IMR-90 (cell line): ENCODE measurements around the gene LTB4R2. TPM values are rescaled to one million over a fixed set of nuclear protein-coding genes. Genes with fewer than 3 reads are reported as not detected.

Source experiments
- ATAC-seq: fragments of 200-7000 bp; cut with Tn5 transposase; 2 replicates; pipeline ENCODE4 v1.9.1; 2020; ENCODE audit warnings: low read depth, mild to moderate bottlenecking, moderate library complexity
- BruUV-seq: library from RNA; stranded (reverse); fragments of 400-500 nt; replicated peaks from 2 replicates; lab custom pipeline; 2021; lab: Mats Ljungman, UMichigan
- CTCF ChIA-PET: fragments of 300-600 bp; formaldehyde crosslinking; extraction: SDS; loops from one replicate; lab custom pipeline; 2021; ENCODE audit warnings: antibody characterized with exemption; lab: Yijun Ruan, JAX
- POLR2A ChIA-PET: fragments of 300-600 bp; sonication (Branson Sonifier 250); formaldehyde crosslinking; loops from one replicate; lab custom pipeline; 2022; ENCODE audit warnings: antibody characterized with exemption; ENCODE audit not compliant: unreplicated experiment; lab: Charles Lee
- DNase-seq: peaks from one replicate; pipeline ENCODE4 v3.0.0; 2013
- H2AFZ ChIP-seq: replicated peaks from 2 replicates; pipeline ENCODE3; 2013; ENCODE audit warnings: low read length, mild to moderate bottlenecking; ENCODE audit not compliant: poor library complexity
- H2AK5ac ChIP-seq: 2 replicates; pipeline ENCODE4 v1.6.1; 2013; ENCODE audit warnings: low read depth, low read length, inconsistent platforms
- H2AK9ac ChIP-seq: replicated peaks from 2 replicates; pipeline ENCODE3; 2013; ENCODE audit warnings: mild to moderate bottlenecking, low read depth, low read length, moderate library complexity; ENCODE audit not compliant: poor library complexity
- H2BK120ac ChIP-seq: 2 replicates; pipeline ENCODE4 v1.6.1; 2013; ENCODE audit warnings: low read depth, low read length, inconsistent platforms
- H2BK15ac ChIP-seq: 3 replicates; pipeline ENCODE4 v1.6.1; 2013; ENCODE audit warnings: low read depth, low read length, inconsistent platforms
- H2BK20ac ChIP-seq: 2 replicates; pipeline ENCODE4 v1.6.1; 2013; ENCODE audit warnings: low read depth, mild to moderate bottlenecking, inconsistent platforms, low read length, moderate library complexity
- H2BK5ac ChIP-seq: 2 replicates; pipeline ENCODE4 v1.6.1; 2013; ENCODE audit warnings: mild to moderate bottlenecking, low read depth, low read length, inconsistent platforms; ENCODE audit not compliant: poor library complexity, severe bottlenecking
- H3K14ac ChIP-seq: replicated peaks from 2 replicates; pipeline ENCODE4 v1.6.1; 2013; ENCODE audit warnings: low read depth, low read length, inconsistent platforms
- H3K18ac ChIP-seq: 2 replicates; pipeline ENCODE4 v1.6.1; 2013; ENCODE audit warnings: low read depth, low read length, control low read depth
- H3K23ac ChIP-seq: 2 replicates; pipeline ENCODE4 v1.6.1; 2013; ENCODE audit warnings: low read depth, low read length, inconsistent platforms
- H3K27ac ChIP-seq: 2 replicates; pipeline ENCODE4 v1.5.1; 2013; ENCODE audit warnings: mild to moderate bottlenecking, control low read depth, low read length; ENCODE audit not compliant: insufficient read depth
- H3K27me3 ChIP-seq: 2 replicates; pipeline ENCODE4 v1.6.1; 2013; ENCODE audit warnings: low read length; ENCODE audit not compliant: control insufficient read depth, insufficient read depth
- H3K36me3 ChIP-seq: 2 replicates; pipeline ENCODE4 v1.6.1; 2013; ENCODE audit warnings: low read length, mixed read lengths; ENCODE audit not compliant: control insufficient read depth, insufficient read depth
- H3K4ac ChIP-seq: 2 replicates; pipeline ENCODE4 v1.6.1; 2013; ENCODE audit warnings: low read depth, low read length, inconsistent platforms
- H3K4me1 ChIP-seq: 2 replicates; pipeline ENCODE4 v1.6.1; 2013; ENCODE audit warnings: low read length, mixed read lengths; ENCODE audit not compliant: control insufficient read depth, insufficient read depth
- H3K4me2 ChIP-seq: 2 replicates; pipeline ENCODE4 v1.6.1; 2013; ENCODE audit warnings: low read depth, mild to moderate bottlenecking, control low read depth, low read length, moderate library complexity
- H3K4me3 ChIP-seq: 2 replicates; pipeline ENCODE4 v1.5.1; 2013; ENCODE audit warnings: low read depth, mild to moderate bottlenecking, control low read depth, low read length, moderate library complexity; ENCODE audit not compliant: insufficient read depth
- H3K56ac ChIP-seq: 2 replicates; pipeline ENCODE4 v1.6.1; 2013; ENCODE audit warnings: low read length, inconsistent platforms; ENCODE audit not compliant: insufficient read depth; ENCODE audit errors: extremely low read depth
- H3K79me1 ChIP-seq, 2 experiments: 2 replicates each; pipeline ENCODE4 v1.6.1; 2013; ENCODE audit warnings: low read length in 2 of 2, inconsistent platforms in 1 of 2, low read depth in 1 of 2
- H3K9ac ChIP-seq: 2 replicates; pipeline ENCODE4 v1.6.1; 2013; ENCODE audit warnings: low read depth, low read length, control low read depth
- H3K9me1 ChIP-seq: 2 replicates; pipeline ENCODE4 v1.6.1; 2013; ENCODE audit warnings: low read length, inconsistent platforms; ENCODE audit not compliant: insufficient read depth
- H3K9me3 ChIP-seq: 2 replicates; pipeline ENCODE4 v1.6.1; 2013; ENCODE audit warnings: low read length; ENCODE audit not compliant: control insufficient read depth, insufficient read depth
- H4K20me1 ChIP-seq: 2 replicates; pipeline ENCODE4 v1.6.1; 2013; ENCODE audit warnings: low read length, inconsistent platforms; ENCODE audit not compliant: insufficient read depth
- H4K5ac ChIP-seq: 2 replicates; pipeline ENCODE4 v1.6.1; 2013; ENCODE audit warnings: mild to moderate bottlenecking, low read depth, low read length, control low read depth
- H4K8ac ChIP-seq, 2 experiments: 2 replicates each; pipeline ENCODE4 v1.6.1; 2013; ENCODE audit warnings: low read depth in 2 of 2, low read length in 2 of 2, control low read depth in 1 of 2, inconsistent platforms in 1 of 2
- H4K91ac ChIP-seq: 2 replicates; pipeline ENCODE4 v1.6.1; 2013; ENCODE audit warnings: low read depth, low read length, inconsistent platforms; ENCODE audit not compliant: insufficient read depth
- BHLHE40 ChIP-seq: fragments of 150-350 bp; IDR thresholded peaks from 2 replicates; pipeline ENCODE4 v1.6.1; 2016; ENCODE audit warnings: mild to moderate bottlenecking, low read depth, low read length
- CEBPB ChIP-seq: IDR thresholded peaks from 2 replicates; pipeline ENCODE4 v1.6.1; 2012; ENCODE audit warnings: low read depth, low read length, improper control_type of control experiment
- CHD1 ChIP-seq: IDR thresholded peaks from 2 replicates; pipeline ENCODE4 v1.6.1; 2012; ENCODE audit warnings: low read depth, low read length, improper control_type of control experiment
- CTCF ChIP-seq: conservative IDR thresholded peaks from 2 replicates; pipeline ENCODE4 v1.5.1; 2012; ENCODE audit warnings: mild to moderate bottlenecking, low read depth, low read length, improper control_type of control experiment
- ELK1 ChIP-seq: fragments of 150-350 bp; IDR thresholded peaks from 2 replicates; pipeline ENCODE4 v1.6.1; 2016; ENCODE audit warnings: low read depth, mild to moderate bottlenecking, low read length, moderate library complexity, borderline replicate concordance
- FOS ChIP-seq: fragments of 150-350 bp; IDR thresholded peaks from 2 replicates; pipeline ENCODE4 v1.6.1; 2016; ENCODE audit warnings: low read depth, low read length
- MAFK ChIP-seq: IDR thresholded peaks from 2 replicates; pipeline ENCODE4 v1.6.1; 2012; ENCODE audit warnings: low read depth, low read length, improper control_type of control experiment
- MAZ ChIP-seq: IDR thresholded peaks from 2 replicates; pipeline ENCODE4 v1.6.1; 2012; ENCODE audit warnings: low read depth, mild to moderate bottlenecking, low read length, improper control_type of control experiment, moderate library complexity, borderline replicate concordance
- MXI1 ChIP-seq: IDR thresholded peaks from 2 replicates; pipeline ENCODE4 v1.6.1; 2012; ENCODE audit warnings: low read depth, mild to moderate bottlenecking, low read length, moderate library complexity, borderline replicate concordance
- NFE2L2 ChIP-seq: fragments of 150-350 bp; IDR thresholded peaks from 2 replicates; pipeline ENCODE4 v1.6.1; 2016; ENCODE audit warnings: low read depth, mild to moderate bottlenecking, low read length
- POLR2A ChIP-seq: IDR thresholded peaks from 2 replicates; pipeline ENCODE4 v1.6.1; 2012; ENCODE audit warnings: mild to moderate bottlenecking, low read depth, low read length
- RAD21 ChIP-seq: IDR thresholded peaks from 2 replicates; pipeline ENCODE4 v1.6.1; 2012; ENCODE audit warnings: low read length, improper control_type of control experiment
- RCOR1 ChIP-seq: IDR thresholded peaks from 2 replicates; pipeline ENCODE4 v1.6.1; 2012; ENCODE audit warnings: mild to moderate bottlenecking, low read length, improper control_type of control experiment; ENCODE audit not compliant: insufficient replicate concordance
- RFX5 ChIP-seq: IDR thresholded peaks from 2 replicates; pipeline ENCODE4 v1.8.0; 2012; ENCODE audit warnings: low read depth, mild to moderate bottlenecking, low read length, moderate library complexity
- SMC3 ChIP-seq: fragments of 150-350 bp; IDR thresholded peaks from 2 replicates; pipeline ENCODE4 v1.6.1; 2016; ENCODE audit warnings: low read depth, mild to moderate bottlenecking, antibody characterized with exemption, low read length, moderate library complexity
- USF2 ChIP-seq: fragments of 150-350 bp; IDR thresholded peaks from 2 replicates; pipeline ENCODE4 v1.6.1; 2017; ENCODE audit warnings: mild to moderate bottlenecking, antibody characterized with exemption, low read length, low read depth
- WGBS, 2 experiments: methylation state at CpG; one replicate each; pipeline versions ENCODE4 v1.1.5 to v1.1.7; 2013; ENCODE audit warnings: missing lambda C conversion rate in 2 of 2; ENCODE audit not compliant: insufficient read length in 1 of 2; ENCODE audit errors: extremely low coverage in 2 of 2; 5-methylcytosine and 5-hydroxymethylcytosine counted together
- dilution Hi-C: fragments of 300-500 bp; cut with HindIII; formaldehyde crosslinking; loops from one replicate; pipeline ENCODE4 v1.14.3; 2018; ENCODE audit warnings: low sequenced_read_pairs; ENCODE audit not compliant: unreplicated experiment
- in situ Hi-C: fragments of 300-500 bp; cut with MboI; formaldehyde crosslinking; loops from 3 replicates; pipeline ENCODE4 v1.14.3; 2019; ENCODE audit warnings: low sequenced_read_pairs, inconsistent platforms, mixed read lengths
- intact Hi-C: fragments of 100-400 bp; cut with micrococcal nuclease; formaldehyde crosslinking; loops from 2 replicates; pipeline ENCODE4 v1.10.0; 2022
- polyA plus RNA-seq, 3 experiments: library from polyadenylated mRNA; depleted of rRNA; stranded (reverse); fragments of >200 nt; gene quantifications; 2 replicates each; pipeline ENCODE4 v1.2.3, GENCODE V29; 2012; ENCODE audit warnings: low replicate concordance in 1 of 3
- total RNA-seq: library from RNA; depleted of rRNA; stranded (reverse); fragments of >200 nt; gene quantifications from 2 replicates; pipeline ENCODE4 v1.2.3, GENCODE V29; 2012

The LTB4R2 gene
- total and polyA plus RNA-seq, 2 of the 4 experiments (the other 2 are of a cell fraction), result 0.72 to 1.7 TPM

- no peak overlapping the region for H3K14ac ChIP-seq
- dilution Hi-C loops, result no loop called here
- no peak overlapping the region for H2AK9ac ChIP-seq
- ChIA-PET CTCF (no interaction called here), POLR2A (no interaction called here)
- H2BK20ac ChIP-seq, result no peak overlapping the region
- H2AK5ac ChIP-seq, result peak overlapping the region; percentile 28; the same call in 1 of the 2 replicates
- no peaks in the 10 kb centered on the region; the same call in 1 of the 2 replicates for H4K20me1 ChIP-seq
- no peak overlapping the region for H3K56ac ChIP-seq
- H3K27me3 ChIP-seq, result peaks cover 37% of the 10 kb centered on the region
- peak overlapping the region; percentile 64 for H2AFZ ChIP-seq
- no TSS peak for BruUV-seq
- ATAC-seq (no peak; the same call in 1 of the 2 replicates), DNase-seq (no peak)
- no peak overlapping the region for H4K91ac ChIP-seq
- no peak overlapping the region for H4K8ac ChIP-seq
- no peak overlapping the region for H3K4me2 ChIP-seq
- no peak overlapping the region for H3K4ac ChIP-seq
- peaks cover 6% of the 10 kb centered on the region for H3K9me1 ChIP-seq
- no peak overlapping the region for H3K27ac ChIP-seq
- H3K9me3 ChIP-seq, result no peaks in the 10 kb centered on the region
- H3K4me3 ChIP-seq, result no peak overlapping the region
- H2BK5ac ChIP-seq, result no peak overlapping the region
- no peak overlapping the region for H3K23ac ChIP-seq
- H3K18ac ChIP-seq, result no peak overlapping the region
- intact Hi-C loops, result no loop called here
- no peak overlapping the region for H4K5ac ChIP-seq
- no peak overlapping the region for H2BK120ac ChIP-seq
- no peaks in the 10 kb centered on the region for H3K4me1 ChIP-seq
- in situ Hi-C loops, result no loop called here
- WGBS, 2 experiments, result 22% methylated on average over 10 of the region's 18 CpGs; no CpG with 5 or more reads in 1 of the 2 experiments
- no peak for TF ChIP-seq CHD1
- no peak for TF ChIP-seq RAD21
- no peak for TF ChIP-seq MAFK
- no peak for TF ChIP-seq USF2
- TF ChIP-seq ELK1, result no peak
- TF ChIP-seq MXI1, result no peak
- TF ChIP-seq NFE2L2, result no peak
- no peak for TF ChIP-seq MAZ
- TF ChIP-seq POLR2A, result no peak
- TF ChIP-seq CTCF, result no peak
- TF ChIP-seq CEBPB, result no peak
- no peak for TF ChIP-seq RCOR1
- no peak for TF ChIP-seq BHLHE40
- no peak for TF ChIP-seq FOS
- TF ChIP-seq RFX5, result no peak
- TF ChIP-seq SMC3, result no peak
- H3K9ac ChIP-seq, result no peak overlapping the region
- no peaks in the 10 kb centered on the region for H3K79me1 ChIP-seq
- H2BK15ac ChIP-seq, result no peak overlapping the region
- no peaks in the 10 kb centered on the region for H3K36me3 ChIP-seq
Observed at GRCh38 chr14:24316597-24316950, 6.6 kb downstream of the LTB4R2 start.
